ENCODE data around the gene OR13A1.
"Not testable (repeated sequence)": the region's sequence is repeated elsewhere in the genome, so short reads cannot be mapped to it uniquely, and the experiment has no call there.

- TF ChIP-seq CTCF (IDR thresholded peaks at IDR 0.05); POLR2A (IDR thresholded peaks at IDR 0.05); POLR2AphosphoS5 (IDR thresholded peaks at IDR 0.05; ENCODE audit: insufficient read depth in 1 of 2, low read depth in 1 of 2): not testable (repeated sequence)
These were observed 47.6 kb downstream of the OR13A1 start for GRCh38 chr10:45267777-45268176.

All from vagina (tissue), 2 donors.